ENCODE data around the gene AGER. TPM values are rescaled to one million over a fixed set of nuclear protein-coding genes. Genes with fewer than 3 reads are reported as not detected.

AGER gene
- total RNA-seq, 1 experiment from 2014 or later: 14.3 TPM

- WGBS (ENCODE audit: extremely low coverage, insufficient read length, low lambda C conversion rate): no CpG with 5 or more reads among the region's 20 CpGs
- H3K9ac ChIP-seq (ENCODE audit: extremely low read depth, insufficient read length, low read length): peak overlapping the region; percentile 83
- H3T11ph ChIP-seq (ENCODE audit: low read length): peak overlapping the region; percentile 76
- peak; percentile 69 for DNase-seq
- peak overlapping the region; percentile 93 for H2BK120ac ChIP-seq (ENCODE audit: low read depth, low read length, poor library complexity, severe bottlenecking)
- H3K18ac ChIP-seq (ENCODE audit: insufficient read length, low read depth, low read length): peak overlapping the region; percentile 90
- H3K79me2 ChIP-seq (ENCODE audit: insufficient read depth, low read length): peaks cover 20% of the 10 kb centered on the region; the same call in 1 of the 2 replicates
- H2AFZ ChIP-seq (ENCODE audit: low read length): no peak overlapping the region
- H3K56ac ChIP-seq (ENCODE audit: insufficient read length, low read depth, low read length): no peak overlapping the region
- H2BK15ac ChIP-seq (ENCODE audit: low read depth, low read length): no peak overlapping the region
- no peak overlapping the region for H2BK20ac ChIP-seq (ENCODE audit: low read depth, low read length, poor library complexity, severe bottlenecking)
- H2BK12ac ChIP-seq (ENCODE audit: insufficient read length, low read depth, low read length): no peak overlapping the region
- no peaks in the 10 kb centered on the region for H4K20me1 ChIP-seq (ENCODE audit: control insufficient read depth, insufficient read depth, insufficient read length)
- peak overlapping the region; percentile 68 for H3K27ac ChIP-seq (ENCODE audit: insufficient read length, low read depth, low read length)
- peak overlapping the region; percentile 28 for H4K5ac ChIP-seq (ENCODE audit: insufficient read length, low read depth, low read length)
- no peaks in the 10 kb centered on the region for H3K9me3 ChIP-seq (ENCODE audit: control insufficient read depth, low read depth, low read length)
- no peak overlapping the region for H2AK5ac ChIP-seq (ENCODE audit: insufficient read length, low read length)
- no peaks in the 10 kb centered on the region; a peak in 1 of 5 replicates for H3K9me3 Mint-ChIP-seq
- H3K4me3 Mint-ChIP-seq: peak overlapping the region; percentile 83 to 86
- peaks cover 7% of the 10 kb centered on the region for H3K4me1 ChIP-seq (ENCODE audit: insufficient read depth, low read length)
- peak overlapping the region; percentile 98 for H3K27ac Mint-ChIP-seq
- no peaks in the 10 kb centered on the region for H3K27me3 ChIP-seq (ENCODE audit: insufficient read depth, low read length)
- peak overlapping the region; percentile 11 for H2BK5ac ChIP-seq (ENCODE audit: insufficient read length, low read length)
- H3K4ac ChIP-seq (ENCODE audit: low read depth, low read length): peak overlapping the region; percentile 43; the same call in 1 of the 2 replicates
- TF ChIP-seq CTCF (conservative IDR thresholded peaks at IDR 0.05): no peak
- no peak overlapping the region for H4K91ac ChIP-seq (ENCODE audit: insufficient read length, low read depth, low read length)
- peaks cover 22% of the 10 kb centered on the region for H3K23me2 ChIP-seq (ENCODE audit: insufficient read length, low read depth, low read length, poor library complexity, severe bottlenecking)
- no peak overlapping the region for H3K23ac ChIP-seq (ENCODE audit: insufficient read length, low read depth, low read length)
- H3K36me3 Mint-ChIP-seq (ENCODE audit: insufficient read depth in 1 of 3, low read depth in 3 of 3): peaks cover 22 to 36% (median 36%) of the 10 kb centered on the region in 3 experiments
- H3K79me1 ChIP-seq (ENCODE audit: insufficient read depth, low read depth, low read length, poor library complexity, severe bottlenecking): no peaks in the 10 kb centered on the region
- H4K8ac ChIP-seq (replicated peaks; ENCODE audit: insufficient read length, low read depth, low read length): no peak overlapping the region
- H3K27me3 Mint-ChIP-seq (ENCODE audit: low read depth): no peaks in the 10 kb centered on the region; the same call in 1 of the 2 replicates
- H3K4me2 ChIP-seq (ENCODE audit: insufficient read depth, insufficient read length, low read length): peak overlapping the region; percentile 83
- peak overlapping the region; percentile 86; the same call in 1 of the 2 replicates for H3K14ac ChIP-seq (ENCODE audit: insufficient read depth, low read length)
- peaks cover 44 to 47% of the 10 kb centered on the region in 2 experiments for H3K4me1 Mint-ChIP-seq
Measured at GRCh38 chr6:32177183-32177787, 6.8 kb downstream of the AGER start.
